ENCODE results near the gene PCNX4. TPM values are rescaled to one million over a fixed set of nuclear protein-coding genes. Genes with fewer than 3 reads are reported as not detected.

Gene PCNX4
- 14.8 and 32.9 TPM in 2 replicates for total RNA-seq

DNA sequence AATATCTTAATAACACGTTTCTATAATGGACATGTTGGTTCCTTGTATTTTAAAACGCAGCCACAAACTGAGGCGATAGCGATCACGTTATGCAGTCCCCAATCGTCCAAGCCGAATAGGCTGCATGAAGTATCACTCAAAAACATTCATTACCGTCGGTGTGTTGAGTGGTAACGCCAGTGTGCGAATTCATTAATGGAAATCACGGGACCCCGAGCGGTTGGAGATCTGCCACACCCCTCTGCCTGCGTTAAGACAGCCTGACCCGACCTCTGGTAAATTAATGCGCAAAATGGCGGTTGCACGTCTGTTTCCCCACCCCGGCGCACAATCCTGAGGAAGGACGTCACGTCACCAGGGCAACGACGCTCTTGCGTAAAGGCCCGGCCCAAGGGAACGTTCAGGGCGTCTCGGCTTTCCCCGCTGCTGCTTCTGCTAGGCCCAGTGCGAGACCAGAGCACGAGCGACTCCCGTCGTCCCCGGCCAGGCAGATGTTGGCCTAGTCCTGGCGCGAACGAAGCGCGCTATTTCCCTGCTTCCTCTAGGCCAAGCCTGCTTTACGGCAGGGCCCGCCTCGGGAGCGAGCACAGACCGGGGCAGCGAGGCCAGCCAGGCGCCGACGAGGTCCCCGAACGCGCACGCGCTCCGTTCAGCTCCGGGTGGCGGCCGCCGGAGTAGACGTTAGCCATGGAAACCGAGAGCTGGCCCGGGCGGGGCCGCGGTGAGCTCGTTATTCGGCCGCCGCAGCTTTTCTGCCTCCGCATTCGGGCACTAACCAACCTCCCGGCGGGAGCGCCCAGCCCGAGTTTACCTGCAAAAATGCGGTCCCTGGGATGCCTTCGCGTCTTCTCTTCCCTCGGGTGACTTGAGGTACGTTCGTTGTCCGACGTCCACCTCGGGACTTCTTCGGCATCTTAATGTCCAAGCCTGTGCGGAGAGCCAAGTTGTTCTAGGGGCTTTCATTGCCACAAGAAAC is at the start of gene PCNX4:
Gene PCNX4, plus strand, starts transcription at position 374 of the 976 bp plus-strand sequence. CDS start 15,716 bp downstream, outside the sequence.

DNA sequence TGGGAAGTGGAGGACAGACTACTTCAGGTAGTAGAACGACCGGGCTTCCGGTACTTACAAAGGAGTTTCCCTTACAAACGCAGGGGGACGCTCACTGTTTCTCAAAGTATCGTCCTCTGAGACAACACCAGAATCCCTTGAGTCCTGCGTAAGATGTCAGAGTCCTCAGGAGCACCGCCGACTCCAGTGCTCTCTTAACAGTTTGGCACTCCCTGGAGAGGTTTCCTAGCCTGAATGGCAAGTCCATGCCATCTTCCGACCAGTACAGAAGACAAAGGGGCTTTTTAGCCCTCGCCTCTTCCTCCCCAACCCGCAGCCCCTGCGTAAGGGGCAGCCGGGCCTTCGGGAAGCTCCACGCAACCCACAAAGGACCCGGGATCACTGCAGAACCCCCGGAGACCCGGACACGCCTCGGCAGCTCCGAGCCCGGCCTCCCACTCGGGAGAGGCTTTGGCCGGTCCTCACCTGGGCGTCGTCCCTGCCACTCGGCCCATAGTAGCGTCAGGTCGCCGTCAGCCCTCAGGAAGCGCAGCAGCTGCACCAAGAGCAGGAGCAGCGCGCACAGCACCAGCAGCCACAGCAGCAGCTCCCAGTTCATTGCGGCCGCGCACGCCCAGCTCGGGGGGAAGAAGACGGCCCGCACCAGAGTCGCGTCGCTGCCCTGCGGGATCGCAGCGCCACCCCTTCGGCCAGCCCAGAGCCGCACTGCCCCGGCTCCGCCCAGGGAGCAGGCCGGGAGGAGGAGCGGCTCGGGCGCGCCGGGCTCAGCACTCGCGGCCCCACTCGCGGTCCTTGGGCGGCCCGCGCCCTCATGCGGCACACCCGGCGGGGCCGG is 73.2 kb downstream of the PCNX4 start, which contains the start of gene DHRS7:
Gene DHRS7, minus strand, starts transcription at position 687 of the 835 bp plus-strand sequence. Its CDS starts 89 bp downstream, at position 598.

Other genes starting within 250 kb of the PCNX4 start
- 0.98 TPM in 1 of 2 replicates, not detected in the other for gene RTN1, start 221.1 kb upstream of the PCNX4 start, total RNA-seq
- gene LRRC9, start 171.8 kb upstream of the PCNX4 start, total RNA-seq = not detected in 2 replicates
- 74.3 and 76.9 TPM in 2 replicates for gene DHRS7, start 73.5 kb downstream of the PCNX4 start, total RNA-seq
- 9.8 and 15.4 TPM in 2 replicates for gene PPM1A, start 157.3 kb downstream of the PCNX4 start, total RNA-seq

All from airway epithelial cell (primary cell).